Measurements from ENCODE around the gene NME8.

GRCh38 chr7:37893359-37893758 is 45.0 kb downstream of the NME8 start:
- TF ChIP-seq MAX (IDR thresholded peaks at IDR 0.05; ENCODE audit: insufficient read depth, insufficient read length) = no peak
- TF ChIP-seq POLR2AphosphoS5 (IDR thresholded peaks at IDR 0.05; ENCODE audit: insufficient read depth, low read depth, low read length) = no peak
- TF ChIP-seq JUN (IDR thresholded peaks at IDR 0.05; ENCODE audit: borderline replicate concordance, insufficient read depth, insufficient read length, low read depth) = no peak
- TF ChIP-seq CTCF (IDR thresholded peaks at IDR 0.05; ENCODE audit: extremely low read depth in 1 of 2, insufficient read depth in 1 of 2, low read depth in 1 of 2, low read length in 2 of 2) = no peak
- TF ChIP-seq POLR2A (IDR thresholded peaks at IDR 0.05; ENCODE audit: low read depth, low read length) = no peak

Data from endothelial cell of umbilical vein (primary cell).